LHCN-M2 (cell line): ENCODE results near the gene GOLGA6L10. TPM values are rescaled to one million over a fixed set of nuclear protein-coding genes. Genes with fewer than 3 reads are reported as not detected.
"Not testable (repeated sequence)": the region's sequence is repeated elsewhere in the genome, so short reads cannot be mapped to it uniquely, and the experiment has no call there.

Experiments used
- DNase-seq: peaks from one replicate; pipeline ENCODE4 v3.0.0-alpha.2; 2012; ENCODE audit warnings: low read depth
- total RNA-seq: library from RNA; depleted of rRNA; stranded (reverse); fragments of >200 nt; gene quantifications from 2 replicates; pipeline ENCODE4 v1.2.3, GENCODE V29; 2014; rRNA removed

The GOLGA6L10 gene
- total RNA-seq, 1 experiment from 2014 or later, result 0.80 TPM

DNA sequence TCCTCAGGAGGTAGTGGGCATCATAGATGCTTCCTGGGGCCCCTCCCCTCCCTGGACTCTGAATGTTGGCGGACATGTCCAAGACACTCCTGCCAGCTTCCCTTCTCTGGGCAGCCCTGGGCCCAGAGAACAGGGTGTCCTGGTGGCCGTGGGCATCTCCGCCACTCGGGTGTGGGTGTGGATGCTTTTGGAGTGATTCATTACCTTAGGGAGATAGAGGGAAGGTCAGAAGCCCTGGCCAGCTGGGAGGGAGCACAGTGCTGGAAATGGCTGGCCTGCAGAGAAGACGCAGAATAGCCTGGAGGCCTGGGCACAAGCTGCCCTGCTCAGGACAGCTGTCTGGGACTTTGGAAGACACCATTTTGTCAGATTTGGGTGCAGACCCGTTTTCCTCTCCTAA, 48.9 kb downstream of the GOLGA6L10 start:
- DNase-seq, result peak; percentile 67

DNA sequence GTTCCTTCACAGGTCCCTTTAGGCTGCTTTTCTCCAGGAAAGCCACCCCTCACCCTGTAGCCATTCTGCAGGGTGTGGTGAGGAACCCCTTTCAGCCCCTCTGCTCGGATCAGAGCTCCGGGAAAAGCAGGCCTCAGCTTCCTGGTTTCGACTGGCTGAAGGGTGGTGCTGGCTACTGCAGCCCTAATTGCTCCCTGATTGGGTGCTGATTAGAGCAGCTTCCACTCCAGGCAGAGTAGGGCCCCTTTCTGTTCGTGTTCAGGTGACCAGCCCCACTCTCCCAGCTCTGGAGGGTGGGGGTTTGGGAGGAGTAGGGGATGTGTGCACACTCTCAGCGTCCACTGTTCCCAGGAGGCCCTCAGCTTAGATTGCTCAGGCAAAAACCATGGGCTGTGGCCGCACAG, 49.8 kb downstream of the GOLGA6L10 start:
- DNase-seq, result not testable (repeated sequence)

DNA sequence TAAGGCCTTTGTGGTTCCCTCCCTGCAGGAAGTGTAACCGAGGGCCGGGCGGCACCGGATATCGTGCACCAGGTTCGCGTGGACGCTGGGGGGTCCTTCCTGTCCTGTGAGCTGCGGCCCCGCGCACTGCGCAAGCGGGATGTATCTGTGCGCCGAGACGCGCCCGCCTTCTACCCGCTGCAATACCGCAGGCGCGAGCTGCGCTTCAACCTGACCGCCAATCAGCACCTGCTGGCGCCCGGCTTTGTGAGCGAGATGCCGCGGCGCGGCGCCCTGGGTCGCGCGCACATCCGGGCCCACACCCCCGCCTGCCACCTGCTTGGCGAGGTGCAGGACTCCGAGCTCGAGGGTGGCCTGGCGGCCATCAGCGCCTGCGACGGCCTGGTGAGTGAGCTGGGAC, 50.8 kb downstream of the GOLGA6L10 start:
- no peak for DNase-seq

DNA sequence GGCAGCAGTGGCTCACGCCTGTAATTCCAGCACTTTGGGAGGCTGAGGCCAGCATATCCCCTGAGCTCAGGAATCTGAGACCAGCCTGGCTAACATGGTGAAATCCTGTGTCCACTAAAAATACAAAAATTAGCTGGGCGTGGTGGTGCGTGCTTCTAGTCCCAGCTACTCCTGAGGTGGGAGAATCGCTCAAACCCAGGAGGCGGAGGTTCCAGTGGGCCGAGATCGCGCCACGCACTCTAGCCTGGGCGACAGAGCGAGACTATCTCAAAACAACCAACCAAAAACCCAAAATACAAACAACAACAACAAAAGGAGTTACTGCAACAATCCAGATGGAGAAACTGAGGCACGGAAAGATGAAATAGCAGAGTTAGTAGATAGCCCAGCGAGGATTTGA, 51.2 kb downstream of the GOLGA6L10 start:
- DNase-seq, result no peak

DNA sequence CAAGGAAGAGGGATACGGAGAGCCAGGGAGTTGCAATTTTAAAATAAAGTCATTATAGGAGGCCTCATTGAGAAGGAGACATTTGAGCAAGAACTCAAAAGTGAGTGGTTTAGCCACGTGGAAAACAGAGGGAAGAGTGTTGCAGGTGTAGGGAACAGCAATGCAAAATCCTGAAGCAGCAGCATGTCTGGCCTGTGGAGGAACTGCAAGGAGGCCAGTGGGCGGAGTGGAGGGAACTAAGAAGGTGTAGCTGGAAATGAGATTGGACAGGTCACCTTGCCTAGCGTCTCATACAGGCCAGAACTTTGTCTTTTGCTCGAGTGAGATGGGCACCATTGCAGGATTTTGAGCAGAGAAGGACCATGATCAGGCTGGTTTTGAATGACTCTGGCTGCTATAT, 51.7 kb downstream of the GOLGA6L10 start:
- DNase-seq, result no peak

DNA sequence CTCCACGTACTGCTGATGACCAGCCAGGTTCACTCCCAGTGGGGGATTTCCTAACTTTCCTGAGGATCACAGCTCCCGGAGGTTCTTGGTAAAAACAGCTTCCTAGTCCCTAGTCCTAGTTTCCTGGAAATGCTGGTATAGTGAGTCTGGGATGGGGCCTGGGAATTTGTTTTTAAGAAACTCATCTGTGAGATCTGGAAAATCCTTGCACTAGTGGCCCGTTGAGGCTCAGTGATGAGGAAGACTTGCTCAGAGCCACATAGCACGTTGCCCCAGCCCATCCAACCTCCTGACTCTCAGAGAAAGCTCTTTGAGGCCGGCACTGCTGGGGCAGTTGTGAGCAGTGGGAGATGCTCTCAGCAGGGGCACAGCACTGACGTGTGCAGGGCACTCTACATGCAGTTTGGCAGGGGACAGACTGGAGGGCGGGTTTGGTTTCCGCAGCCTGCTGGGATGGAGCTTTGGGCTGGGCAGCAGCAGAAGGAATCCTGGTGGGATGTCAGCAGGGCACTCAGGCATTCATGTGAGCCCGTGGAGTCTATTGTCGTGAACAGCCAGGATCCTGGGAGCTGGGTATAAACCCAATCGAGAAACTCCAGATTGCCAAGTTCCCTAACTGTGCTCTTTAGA, 55.1 kb downstream of the GOLGA6L10 start:
- no peak for DNase-seq

DNA sequence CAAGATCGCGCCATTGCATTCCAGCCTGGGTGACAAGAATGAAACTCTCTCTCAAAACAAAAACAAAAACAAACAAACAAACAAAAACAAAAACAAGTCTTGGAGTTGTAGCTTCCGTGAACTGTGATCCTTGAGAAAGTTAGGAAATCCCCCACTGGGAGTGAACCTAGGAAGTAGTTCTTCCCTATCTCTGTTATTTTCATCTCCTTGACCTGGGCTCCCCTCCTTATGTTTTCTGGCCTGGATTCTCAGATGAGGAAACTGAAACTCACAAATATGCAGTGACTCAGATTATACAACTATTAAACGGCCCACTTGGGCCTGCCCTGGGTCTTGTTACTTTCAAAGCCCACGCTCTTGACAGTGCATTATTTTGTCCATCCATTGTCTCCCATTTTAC, 57.0 kb downstream of the GOLGA6L10 start:
- no peak for DNase-seq

Other genes starting within 250 kb of the GOLGA6L10 start
- 19.6 and 20.6 TPM in 2 replicates for gene EFL1, start 86.7 kb downstream of the GOLGA6L10 start, total RNA-seq
- gene SAXO2, start 86.7 kb downstream of the GOLGA6L10 start, total RNA-seq, result 0.17 TPM in 1 of 2 replicates, not detected in the other
- 0.71 and 2.5 TPM in 2 replicates for gene GOLGA6L9, start 80.3 kb upstream of the GOLGA6L10 start, total RNA-seq
- gene RPS17, start 191.0 kb upstream of the GOLGA6L10 start, total RNA-seq, result 1,978 and 2,526 TPM in 2 replicates